Measurements from ENCODE around the gene RFPL3. TPM values are rescaled to one million over a fixed set of nuclear protein-coding genes. Genes with fewer than 3 reads are reported as not detected.

RFPL3 gene
- total and polyA plus RNA-seq, 9 donors = 0.06 TPM; not detected in 8

GRCh38 chr22:32327066-32327465 lies 30.6 kb upstream of the RFPL3 start:
- Histone ChIP-seq H3K4me1 (ENCODE audit: insufficient read depth) (no peaks in the 10 kb centered on the region), H3K9me3 (no peaks in the 10 kb centered on the region), H3K27ac (no peak overlapping the region), H3K36me3 (no peaks in the 10 kb centered on the region), H3K4me3 (no peak overlapping the region), H3K27me3 (no peaks in the 10 kb centered on the region)
- WGBS, 3 donors = 70 to 86% (median 82%) methylated on average over 4 of the region's 4 CpGs
- TF ChIP-seq EP300 (IDR thresholded peaks at IDR 0.05) (no peak), CTCF (IDR thresholded peaks at IDR 0.05) (no peak), POLR2A (IDR thresholded peaks at IDR 0.05) (no peak)
- no peak for DNase-seq
- intact Hi-C loops (cut with DNase I) = no loop called here

DNA sequence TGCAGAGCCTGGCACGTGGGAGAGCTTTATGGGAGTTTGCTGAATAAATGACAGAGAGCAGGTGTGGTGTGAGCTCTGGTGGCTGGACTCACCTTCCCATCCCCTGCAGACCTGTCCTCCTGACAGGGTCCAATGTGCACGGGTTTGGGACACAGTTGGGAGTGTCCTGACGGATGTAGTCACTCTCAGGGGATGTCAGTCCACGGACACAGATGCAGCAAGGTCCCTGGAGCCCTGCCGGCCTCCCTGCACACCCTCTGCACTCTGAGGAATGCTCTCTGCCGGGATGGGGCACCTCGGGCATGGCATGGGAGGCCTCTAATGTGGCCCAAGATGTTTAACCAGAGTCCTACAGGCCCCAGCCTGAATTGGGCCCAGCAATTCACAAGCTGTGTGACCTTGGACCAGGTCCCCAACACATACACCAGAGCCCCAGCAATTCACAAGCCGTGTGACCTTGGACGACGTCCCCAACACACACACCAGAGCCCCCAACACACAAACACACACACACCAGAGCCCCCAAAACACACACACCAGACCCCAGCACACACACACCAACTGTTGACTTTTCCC lies 30.0 kb upstream of the RFPL3 start:
- Histone ChIP-seq H3K27ac (no peak overlapping the region), H3K4me3 (no peak overlapping the region), H3K36me3 (no peaks in the 10 kb centered on the region), H3K4me1 (ENCODE audit: insufficient read depth) (no peaks in the 10 kb centered on the region), H3K9me3 (no peaks in the 10 kb centered on the region), H3K27me3 (no peaks in the 10 kb centered on the region)
- WGBS, 3 donors = 73 to 85% (median 85%) methylated on average over 10 of the region's 10 CpGs
- no peak for DNase-seq
- intact Hi-C loops (cut with DNase I) = no loop called here
- no peak for TF ChIP-seq EP300 (IDR thresholded peaks at IDR 0.05)
- no peak for TF ChIP-seq POLR2A (IDR thresholded peaks at IDR 0.05)
- no peak for TF ChIP-seq CTCF (IDR thresholded peaks at IDR 0.05)

DNA sequence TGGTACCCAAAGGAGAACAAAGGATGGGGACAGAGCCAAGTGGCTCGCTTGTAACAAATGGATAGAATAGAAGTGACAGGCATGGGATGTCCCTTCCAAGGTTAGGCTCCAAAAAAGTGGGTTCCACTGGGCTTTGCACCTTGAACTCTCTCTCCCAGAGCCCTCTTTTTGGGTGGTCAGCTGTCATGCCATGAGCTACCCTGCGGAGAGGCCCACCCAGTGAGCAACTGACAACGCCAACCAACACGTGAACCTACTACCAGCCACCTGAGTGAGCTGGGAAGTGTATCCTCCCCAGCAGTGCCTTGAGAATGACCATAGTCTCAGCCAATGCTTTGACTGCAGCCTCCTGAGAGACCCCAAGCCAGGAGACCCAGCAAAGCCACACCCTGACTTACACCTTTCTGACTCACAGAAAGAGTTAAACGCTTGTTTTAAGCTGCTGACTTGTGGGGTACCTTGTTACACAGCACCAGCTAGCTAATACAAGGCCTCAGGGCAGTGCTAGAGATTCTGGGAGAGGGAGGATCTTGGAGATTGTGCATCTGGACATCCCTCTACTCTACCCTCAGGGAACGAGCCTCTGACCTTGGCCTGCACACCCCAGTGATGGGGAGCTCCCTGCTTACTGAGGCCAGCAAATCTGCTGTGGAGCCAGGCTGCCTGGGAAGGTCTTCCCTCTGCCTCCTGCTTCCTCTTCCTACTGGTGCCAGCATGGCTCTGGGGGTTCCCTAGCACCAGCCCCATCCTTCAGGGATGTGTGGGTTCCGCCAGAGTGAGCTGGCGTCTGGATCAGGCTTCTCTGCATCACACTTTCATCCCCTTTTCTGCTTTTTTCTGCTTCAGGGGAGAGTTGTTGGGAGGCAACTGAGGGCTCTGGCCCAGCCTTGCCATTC lies 29.1 kb upstream of the RFPL3 start:
- Histone ChIP-seq H3K27ac (no peak overlapping the region), H3K4me3 (no peak overlapping the region), H3K9me3 (no peaks in the 10 kb centered on the region), H3K27me3 (no peaks in the 10 kb centered on the region), H3K36me3 (no peaks in the 10 kb centered on the region), H3K4me1 (ENCODE audit: insufficient read depth) (no peaks in the 10 kb centered on the region)
- WGBS, 3 donors = 72 to 83% (median 78%) methylated on average over 8 of the region's 8 CpGs
- intact Hi-C loops (cut with DNase I) = no loop called here
- no peak for TF ChIP-seq CTCF (IDR thresholded peaks at IDR 0.05)
- no peak for TF ChIP-seq POLR2A (IDR thresholded peaks at IDR 0.05)
- no peak for TF ChIP-seq EP300 (IDR thresholded peaks at IDR 0.05)
- DNase-seq = peak in 1 of 5 donors; percentile 10

DNA sequence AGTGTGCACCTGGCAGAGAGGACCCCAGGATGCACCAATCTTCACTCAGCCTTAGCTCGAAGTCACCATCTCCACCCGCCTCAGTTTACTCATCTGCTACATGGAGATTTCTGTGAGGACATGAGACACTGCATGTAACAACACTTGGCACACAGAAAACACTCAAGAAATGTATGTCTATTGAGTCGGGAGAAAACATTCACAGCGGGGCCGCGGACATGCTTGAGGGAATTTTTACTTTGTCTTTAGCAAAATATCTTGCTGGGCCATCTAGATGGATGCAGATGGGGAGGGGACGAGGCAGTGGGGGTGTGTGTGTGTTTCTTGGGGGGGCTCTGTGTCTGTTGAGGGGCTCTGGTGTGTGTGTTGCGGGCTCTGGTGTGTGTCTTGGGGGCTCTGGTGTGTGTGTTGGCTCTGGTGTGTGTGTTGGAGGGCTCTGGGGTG lies 28.4 kb upstream of the RFPL3 start:
- Histone ChIP-seq H3K27me3 (no peaks in the 10 kb centered on the region), H3K27ac (no peak overlapping the region), H3K9me3 (no peaks in the 10 kb centered on the region), H3K4me3 (no peak overlapping the region), H3K4me1 (ENCODE audit: insufficient read depth) (no peaks in the 10 kb centered on the region), H3K36me3 (no peaks in the 10 kb centered on the region)
- TF ChIP-seq CTCF (IDR thresholded peaks at IDR 0.05) (no peak), POLR2A (IDR thresholded peaks at IDR 0.05) (no peak), EP300 (IDR thresholded peaks at IDR 0.05) (no peak)
- intact Hi-C loops (cut with DNase I) = no loop called here
- DNase-seq = no peak
- 78 to 84% (median 80%) methylated on average over 8 of the region's 8 CpGs for WGBS, 3 donors
